HL-60/S4 treated with retinoic acid at 250 ng/mL for 4 days and 3 days (cell line): ENCODE measurements around the gene FDXACB1.

Experiments
- in situ Hi-C: fragments of 300-500 bp; cut with MboI; formaldehyde crosslinking; loops from 2 replicates; pipeline ENCODE4 v1.7.0; 2022; ENCODE audit warnings: low sequenced_read_pairs

Gene FDXACB1

DNA sequence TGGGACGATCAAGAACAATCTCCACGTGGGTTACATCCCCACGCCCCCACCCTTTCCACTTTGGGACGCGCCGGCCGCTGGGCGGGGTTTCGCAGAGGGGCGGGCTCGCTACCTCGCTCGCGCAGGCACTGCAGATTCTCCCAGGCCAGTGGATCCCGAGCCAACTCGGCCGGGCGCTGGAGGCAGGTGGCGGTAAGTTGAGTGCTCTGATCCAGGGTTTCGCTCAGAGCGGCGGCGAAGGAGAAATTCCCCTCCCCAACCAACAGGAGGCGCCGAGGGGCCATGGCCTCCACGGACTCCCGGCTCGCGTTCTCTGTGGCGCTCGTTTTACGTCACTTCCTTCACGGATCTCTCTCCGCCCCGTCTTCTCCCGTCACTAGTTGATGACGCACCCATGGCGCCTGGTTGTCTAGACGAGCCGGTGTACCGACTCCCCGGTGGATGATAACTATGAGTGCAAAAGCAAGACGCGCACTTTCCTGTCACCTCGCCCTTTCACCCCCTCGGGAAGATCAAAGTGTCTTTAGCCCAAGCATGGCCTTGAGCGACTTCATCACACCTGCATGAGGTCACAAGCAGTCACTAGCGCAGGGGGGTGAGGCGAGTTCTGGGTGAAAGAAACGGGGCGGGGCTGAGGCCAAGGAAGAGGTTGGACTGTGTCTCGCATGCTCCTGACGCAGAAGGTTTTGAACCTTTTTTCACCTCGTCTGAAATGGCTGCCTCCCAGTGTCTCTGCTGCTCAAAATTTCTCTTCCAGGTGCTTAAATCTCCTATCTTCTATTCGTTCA lies at the start of gene FDXACB1, which contains the start of gene CFAP68:
Gene FDXACB1 (minus strand): TSS at position 317 of the 788 bp plus-strand sequence. CDS start 33 bp downstream, at position 284.
Gene CFAP68 (plus strand): TSS at position 693 of the 788 bp plus-strand sequence. CDS start 20 bp downstream, at position 713.
- in situ Hi-C loops: no loop called here

DNA sequence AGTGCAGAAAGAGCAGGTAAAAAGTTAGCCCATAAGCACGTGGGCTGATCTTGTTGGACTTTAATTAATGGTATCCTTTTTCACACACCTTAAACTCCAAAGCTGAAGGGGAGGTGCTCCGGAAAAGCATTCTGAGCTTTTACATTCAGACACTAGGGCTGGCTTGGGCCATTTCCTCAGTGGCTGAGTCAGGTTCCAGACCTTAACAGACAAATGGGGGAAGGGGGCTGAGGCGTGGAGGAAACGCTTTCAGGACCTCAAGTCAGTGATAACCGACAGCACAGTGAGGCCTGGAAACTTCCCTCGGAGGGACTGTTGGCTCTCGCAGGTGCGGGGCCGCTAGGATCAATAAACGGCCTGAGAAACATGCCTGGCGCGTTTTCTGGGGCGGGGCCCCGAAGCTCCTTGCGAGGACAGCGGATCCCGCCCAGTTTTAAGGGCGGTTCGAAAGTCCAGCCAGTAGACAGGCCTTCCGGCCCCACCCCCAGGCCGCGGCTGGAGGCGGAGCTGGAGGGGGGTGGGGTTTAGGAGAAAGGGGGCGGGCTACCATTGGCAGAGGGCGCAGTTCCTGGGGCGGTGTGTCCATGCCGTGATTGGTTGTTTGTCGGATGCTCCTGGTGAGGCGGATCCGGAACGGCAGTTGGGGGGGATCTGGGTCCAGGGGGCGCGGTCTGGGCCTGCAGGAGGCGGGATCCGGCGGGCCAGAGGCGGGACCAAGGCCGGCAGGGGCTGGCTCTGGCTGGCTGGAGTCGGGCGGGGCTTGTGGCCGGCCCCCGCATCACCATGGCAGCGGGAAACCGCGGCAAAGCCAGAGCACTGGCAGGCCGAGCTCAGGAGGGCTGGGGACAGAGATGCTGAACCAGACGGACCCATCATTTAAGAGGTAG lies 47.8 kb upstream of the FDXACB1 start:
- in situ Hi-C loops: no loop called here

GRCh38 chr11:111925953-111926352 lies 47.0 kb upstream of the FDXACB1 start:
- in situ Hi-C loops: no loop called here

- in situ Hi-C loops: no loop called here
These were observed 45.0 kb upstream of the FDXACB1 start for GRCh38 chr11:111923951-111924350.

DNA sequence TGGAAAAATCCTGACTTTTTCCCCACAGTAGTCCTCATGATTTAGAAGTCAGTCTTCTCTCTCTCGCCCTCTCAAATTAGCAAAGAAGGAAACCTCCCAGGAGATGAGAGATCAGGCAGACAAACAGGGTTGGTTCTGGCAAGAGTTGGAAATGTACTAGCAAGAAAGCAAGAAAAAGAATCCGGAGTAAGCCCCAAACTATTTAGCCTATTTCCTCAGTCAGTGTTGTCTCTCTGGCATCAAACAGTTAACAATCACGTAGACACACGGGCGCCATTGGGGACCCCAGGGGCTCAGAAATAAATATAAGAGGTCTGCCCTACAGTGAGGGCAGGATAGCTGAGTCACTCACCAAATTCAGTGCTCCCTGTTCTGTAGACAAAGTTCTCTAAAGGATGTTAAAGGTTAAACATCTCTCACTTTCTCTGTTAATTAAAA lies 44.4 kb upstream of the FDXACB1 start:
- in situ Hi-C loops: no loop called here

DNA sequence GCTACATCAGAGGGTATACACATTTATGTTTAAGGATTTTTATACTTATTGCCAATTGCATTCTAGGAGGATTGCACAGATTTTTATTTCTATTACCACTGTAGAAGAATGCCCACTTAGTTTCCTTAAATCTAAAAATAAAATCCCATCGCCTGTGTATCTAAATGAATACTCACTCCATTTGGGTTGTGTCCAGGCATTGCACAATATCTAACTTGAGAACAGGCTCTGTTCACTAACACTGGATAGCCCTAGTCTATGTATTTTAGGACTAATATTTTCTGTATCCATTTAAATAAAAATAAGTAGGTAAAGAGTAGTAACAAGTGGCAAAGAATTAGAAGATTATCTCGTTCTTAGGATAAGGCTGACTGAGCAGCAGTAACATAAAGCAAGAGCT lies 43.8 kb upstream of the FDXACB1 start:
- in situ Hi-C loops: no loop called here

- in situ Hi-C loops: no loop called here
These were observed 42.7 kb upstream of the FDXACB1 start for GRCh38 chr11:111921541-111922230.

GRCh38 chr11:111920908-111921307 lies 41.9 kb upstream of the FDXACB1 start:
- in situ Hi-C loops: no loop called here

DNA sequence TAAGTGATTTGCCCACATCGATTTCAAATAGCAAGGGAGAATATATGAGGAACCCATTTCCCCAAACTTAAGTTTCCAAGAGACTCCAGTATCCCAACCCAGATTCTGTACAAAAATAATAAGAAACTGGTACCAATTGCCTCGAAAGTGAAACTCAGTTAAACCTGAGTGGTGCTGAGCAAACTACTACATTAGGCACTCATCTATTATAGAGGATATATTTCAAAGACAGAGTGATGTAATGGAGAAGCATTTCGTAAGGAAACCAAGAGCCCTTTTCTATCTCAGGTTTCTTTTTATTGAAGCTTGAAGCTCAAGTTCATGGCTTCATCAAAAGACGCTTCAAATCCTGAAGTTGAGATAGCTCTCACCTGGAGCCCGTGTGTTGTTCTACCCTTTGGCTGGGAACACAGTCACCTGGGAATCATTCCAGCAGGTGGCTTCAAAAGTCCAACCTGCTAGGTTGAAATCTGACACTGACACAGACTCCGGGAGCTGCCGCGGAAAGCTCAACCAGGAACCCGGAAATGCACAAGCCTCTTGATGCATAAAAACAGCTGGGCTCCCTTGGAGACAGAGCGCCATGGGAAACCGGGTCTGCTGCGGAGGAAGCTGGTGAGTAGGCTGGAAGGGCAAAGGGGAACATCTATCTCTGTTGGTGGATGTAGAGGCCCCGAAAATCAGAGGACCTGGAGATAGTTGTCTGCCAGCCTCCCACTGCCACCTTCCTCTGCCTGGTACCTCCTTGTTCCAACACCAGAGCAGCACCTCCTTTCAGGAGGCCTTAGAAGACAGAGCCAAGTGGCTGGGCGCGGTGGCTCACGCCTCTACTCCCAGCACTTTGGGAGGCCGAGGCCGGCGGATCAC lies 39.7 kb upstream of the FDXACB1 start, which contains the start of gene C11orf52:
Gene C11orf52 (plus strand): TSS at position 524 of the 867 bp plus-strand sequence. CDS start 60 bp downstream, at position 584.
- in situ Hi-C loops: no loop called here

DNA sequence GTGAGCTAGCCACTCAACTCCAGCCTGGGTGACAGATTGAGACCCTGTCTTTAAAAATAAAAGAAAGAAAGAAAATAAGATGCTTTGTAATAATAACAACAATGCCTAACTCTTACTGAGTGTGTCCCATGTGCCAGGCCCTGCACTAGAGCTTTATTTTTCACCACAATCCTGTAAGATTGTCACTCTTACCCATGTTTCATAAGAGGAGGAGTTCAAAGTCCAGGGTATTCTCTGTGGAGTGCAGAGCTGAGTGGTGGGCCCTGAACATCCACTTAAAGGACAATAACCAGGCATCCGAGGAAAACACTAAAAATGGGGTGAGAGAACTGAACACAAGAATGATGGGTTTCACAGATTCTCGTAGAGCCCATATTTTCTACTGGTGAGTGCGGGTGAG lies 38.8 kb upstream of the FDXACB1 start:
- in situ Hi-C loops: no loop called here

DNA sequence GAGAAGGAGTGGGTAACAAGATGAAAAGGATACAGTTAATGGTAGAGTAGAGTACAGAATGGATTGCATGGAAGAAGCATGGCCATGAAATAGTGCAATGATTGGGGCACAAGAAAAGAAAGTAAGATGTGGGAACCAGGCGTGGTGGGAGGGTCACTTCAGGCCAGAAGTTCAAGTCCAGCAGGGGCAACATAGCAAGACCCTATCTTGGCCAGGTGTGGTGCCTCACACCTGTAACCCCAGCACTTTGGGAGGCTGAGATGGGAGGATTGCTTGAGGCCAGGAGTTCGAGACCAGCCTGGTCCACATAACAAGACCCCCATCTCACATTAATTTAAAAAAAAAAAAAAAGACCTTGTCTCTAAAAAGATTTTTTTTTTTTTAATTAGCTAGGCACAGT lies 38.3 kb upstream of the FDXACB1 start:
- in situ Hi-C loops: no loop called here

GRCh38 chr11:111916768-111917167 lies 37.8 kb upstream of the FDXACB1 start:
- in situ Hi-C loops: no loop called here

- in situ Hi-C loops: no loop called here
These were observed 35.0 kb upstream of the FDXACB1 start for GRCh38 chr11:111913997-111914396.

GRCh38 chr11:111913031-111913861 lies 34.3 kb upstream of the FDXACB1 start:
- in situ Hi-C loops: no loop called here

GRCh38 chr11:111912535-111912934 lies 33.6 kb upstream of the FDXACB1 start, which contains the start of gene HSPB2:
Gene HSPB2 (plus strand): TSS chr11:111912734. CDS start chr11:111912830, 96 bp downstream.
- in situ Hi-C loops: no loop called here

DNA sequence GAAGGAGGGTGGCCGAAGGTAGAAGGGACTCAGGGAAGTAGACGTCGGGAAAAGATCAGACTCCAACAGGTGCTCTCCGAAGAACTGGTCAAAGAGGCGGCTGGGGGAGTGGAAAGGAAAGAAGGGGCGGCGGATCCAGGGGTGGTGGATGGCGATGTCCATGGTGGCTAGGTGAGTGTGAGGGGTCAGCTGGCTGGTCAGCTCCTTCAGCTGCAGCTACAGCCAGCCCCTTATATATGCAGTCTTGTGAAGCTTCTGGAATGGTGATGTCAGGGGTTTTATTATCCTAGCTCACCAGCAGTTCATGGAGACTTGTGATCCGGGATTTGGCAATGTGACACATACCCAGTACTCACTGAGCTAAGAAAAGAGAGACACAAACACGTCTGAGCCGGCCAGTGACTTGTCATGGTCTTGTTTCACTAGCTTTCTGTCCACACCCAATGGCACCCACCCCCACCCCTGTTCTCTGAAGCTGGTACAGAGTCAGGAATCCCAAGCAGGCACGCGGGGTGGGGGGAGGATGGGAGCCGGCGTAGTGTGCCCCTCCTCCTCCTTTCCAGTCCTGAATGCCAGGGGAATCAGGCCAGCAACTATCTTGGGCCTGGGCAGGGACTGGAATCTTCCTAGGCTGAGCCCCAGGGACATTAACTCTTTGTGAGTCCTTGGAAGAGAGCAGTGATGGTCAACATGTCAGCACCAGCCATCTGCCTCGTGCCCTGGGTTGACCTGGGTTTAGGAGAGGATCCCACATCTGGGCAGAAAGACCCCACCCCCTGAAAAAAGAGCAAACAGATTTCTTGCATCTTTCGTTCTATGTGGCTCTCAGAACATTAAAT lies 32.8 kb upstream of the FDXACB1 start, which contains the start of gene CRYAB:
Gene CRYAB (minus strand): TSS at position 208 of the 839 bp plus-strand sequence. CDS start 46 bp downstream, at position 162.
- in situ Hi-C loops: no loop called here

- in situ Hi-C loops: no loop called here
These were observed 32.0 kb upstream of the FDXACB1 start for GRCh38 chr11:111910676-111911562.
